Activated CD8-positive, alpha-beta T cell treated with anti-CD3 and anti-CD28 coated beads for 36 hours (primary cell): ENCODE data around the gene C12orf57. TPM values are rescaled to one million over a fixed set of nuclear protein-coding genes. Genes with fewer than 3 reads are reported as not detected.

Source experiments
- ATAC-seq: fragments of 200-7000 bp; cut with Tn5 transposase; one replicate; pipeline ENCODE4 v1.10.0; 2021; ENCODE audit warnings: mild to moderate bottlenecking, moderate library complexity
- CTCF ChIA-PET: fragments of 350-600 bp; sonication (Branson Sonifier 250); formaldehyde crosslinking; loops from one replicate; lab custom pipeline; 2021; ENCODE audit warnings: antibody characterized with exemption; lab: Charles Lee
- POLR2A ChIA-PET: fragments of 350-600 bp; sonication (Branson Sonifier 250); formaldehyde crosslinking; loops from one replicate; lab custom pipeline; 2021; ENCODE audit warnings: antibody characterized with exemption; lab: Charles Lee
- DNase-seq: peaks from one replicate; pipeline ENCODE4 v3.0.0-alpha.2; 2020
- H3K27ac Mint-ChIP-seq: one replicate; pipeline ENCODE4 v1.8.0; 2021; ENCODE audit warnings: mild to moderate bottlenecking, mixed read lengths
- H3K27me3 Mint-ChIP-seq: one replicate; pipeline ENCODE4 v1.8.0; 2021; ENCODE audit warnings: mixed read lengths
- H3K36me3 Mint-ChIP-seq: one replicate; pipeline ENCODE4 v1.8.0; 2021; ENCODE audit warnings: low read depth, mixed read lengths
- H3K4me1 Mint-ChIP-seq: one replicate; pipeline ENCODE4 v1.8.0; 2021; ENCODE audit warnings: low read depth, mixed read lengths
- H3K4me3 Mint-ChIP-seq: one replicate; pipeline ENCODE4 v1.8.0; 2021; ENCODE audit warnings: mild to moderate bottlenecking, moderate library complexity, mixed read lengths
- H3K9me3 Mint-ChIP-seq: one replicate; pipeline ENCODE4 v1.8.0; 2021; ENCODE audit warnings: mixed read lengths
- intact Hi-C: fragments of 100-400 bp; cut with micrococcal nuclease; formaldehyde crosslinking; loops from one replicate; pipeline ENCODE4 v1.10.0; 2022
- total RNA-seq, 2 experiments: library from RNA; stranded (reverse); gene quantifications; one replicate each; pipeline ENCODE4 v1.2.3, GENCODE V29; 2021
- TF ChIP-seq, protein P1 (sequence below): fragments of 200-600 bp; IDR thresholded peaks from one replicate; pipeline ENCODE4 v1.8.0; 2022; ENCODE audit warnings: antibody characterized with exemption, mild to moderate bottlenecking

Gene C12orf57
- total RNA-seq, 2 experiments from 2014 or later = 226 to 244 TPM

DNA sequence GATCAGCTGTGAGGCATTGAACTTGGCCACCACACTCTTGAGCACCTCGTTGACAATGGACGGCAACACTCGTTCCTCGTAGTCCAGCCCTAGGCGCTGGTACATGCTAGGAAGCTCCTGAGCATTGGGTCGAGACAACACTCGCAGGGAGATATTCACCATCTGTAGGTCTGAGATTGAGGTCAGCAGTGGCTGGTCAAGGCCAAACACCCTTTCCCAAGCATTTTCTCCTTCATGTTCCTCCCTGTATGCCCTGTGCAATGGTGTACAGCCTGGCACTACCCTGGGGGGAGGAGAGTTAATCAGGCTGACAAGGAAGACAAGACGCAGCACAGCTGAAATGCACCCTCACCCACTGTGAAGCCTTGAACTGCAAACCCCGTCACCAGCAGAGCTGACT, 24.6 kb downstream of the C12orf57 start:
- Mint-ChIP-seq H3K27ac (peak overlapping the region; percentile 100), H3K4me3 (peak overlapping the region; percentile 99), H3K4me1 (peaks cover 63% of the 10 kb centered on the region), H3K27me3 (no peaks in the 10 kb centered on the region), H3K9me3 (no peaks in the 10 kb centered on the region), H3K36me3 (peaks cover 76% of the 10 kb centered on the region)
- DNase-seq (no peak), ATAC-seq (no peak)
- intact Hi-C loops = no loop called here
- TF ChIP-seq, protein P1, sequence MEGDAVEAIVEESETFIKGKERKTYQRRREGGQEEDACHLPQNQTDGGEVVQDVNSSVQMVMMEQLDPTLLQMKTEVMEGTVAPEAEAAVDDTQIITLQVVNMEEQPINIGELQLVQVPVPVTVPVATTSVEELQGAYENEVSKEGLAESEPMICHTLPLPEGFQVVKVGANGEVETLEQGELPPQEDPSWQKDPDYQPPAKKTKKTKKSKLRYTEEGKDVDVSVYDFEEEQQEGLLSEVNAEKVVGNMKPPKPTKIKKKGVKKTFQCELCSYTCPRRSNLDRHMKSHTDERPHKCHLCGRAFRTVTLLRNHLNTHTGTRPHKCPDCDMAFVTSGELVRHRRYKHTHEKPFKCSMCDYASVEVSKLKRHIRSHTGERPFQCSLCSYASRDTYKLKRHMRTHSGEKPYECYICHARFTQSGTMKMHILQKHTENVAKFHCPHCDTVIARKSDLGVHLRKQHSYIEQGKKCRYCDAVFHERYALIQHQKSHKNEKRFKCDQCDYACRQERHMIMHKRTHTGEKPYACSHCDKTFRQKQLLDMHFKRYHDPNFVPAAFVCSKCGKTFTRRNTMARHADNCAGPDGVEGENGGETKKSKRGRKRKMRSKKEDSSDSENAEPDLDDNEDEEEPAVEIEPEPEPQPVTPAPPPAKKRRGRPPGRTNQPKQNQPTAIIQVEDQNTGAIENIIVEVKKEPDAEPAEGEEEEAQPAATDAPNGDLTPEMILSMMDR = no peak
- POLR2A ChIA-PET = interaction anchor here (0.7 to 11.2 kb wide), 8 partner anchors 10 to 144 kb away, joined by 3 to 198 read pairs (median 12); partner anchors contain the start of genes C12orf57, PTPN6 and RNU7-1
- CTCF ChIA-PET = interaction anchor here (1.0 to 2.7 kb wide), 11 partner anchors 9 to 96 kb away, joined by 3 to 28 read pairs (median 4); partner anchors contain the start of genes C12orf57, PTPN6, RNU7-1 and SPSB2

DNA sequence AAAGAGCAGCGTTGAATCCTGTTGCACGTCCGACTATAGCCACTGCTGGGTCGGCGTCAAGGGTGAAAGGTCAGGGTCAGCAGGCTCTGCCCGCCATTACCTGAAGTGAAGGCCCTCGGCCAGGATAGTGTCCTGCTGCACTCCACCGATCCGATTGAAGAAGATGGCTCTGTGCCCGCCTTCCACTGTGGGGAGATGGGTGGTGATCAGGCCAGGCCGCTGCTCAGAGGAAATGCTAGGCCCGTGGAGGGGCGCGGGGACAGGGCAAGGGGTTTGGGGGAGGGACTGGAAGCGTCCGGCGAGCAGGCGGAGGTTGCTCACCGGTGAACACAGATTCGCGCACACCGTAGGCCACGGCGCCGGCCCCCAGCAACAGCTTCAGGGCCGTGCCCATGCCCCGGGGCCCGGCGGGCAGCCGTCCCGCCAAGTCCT, 26.3 kb downstream of the C12orf57 start:
- CTCF ChIA-PET = interaction anchor here (2.7 kb wide), 1 partner anchor 25 kb away, joined by 28 read pairs; the partner anchor contains the start of genes C12orf57 and RNU7-1
- DNase-seq (no peak), ATAC-seq (peak; percentile 20)
- intact Hi-C loops = no loop called here
- Mint-ChIP-seq H3K36me3 (peaks cover 81% of the 10 kb centered on the region), H3K9me3 (no peaks in the 10 kb centered on the region), H3K4me1 (peaks cover 59% of the 10 kb centered on the region), H3K27ac (peak overlapping the region; percentile 100), H3K4me3 (peak overlapping the region; percentile 99), H3K27me3 (no peaks in the 10 kb centered on the region)
- POLR2A ChIA-PET = interaction anchor here (0.6 to 11.2 kb wide), 4 partner anchors 12 to 29 kb away, joined by 3 to 198 read pairs (median 33); partner anchors contain the start of genes C12orf57, PTPN6 and RNU7-1
- TF ChIP-seq, protein P1 = no peak

DNA sequence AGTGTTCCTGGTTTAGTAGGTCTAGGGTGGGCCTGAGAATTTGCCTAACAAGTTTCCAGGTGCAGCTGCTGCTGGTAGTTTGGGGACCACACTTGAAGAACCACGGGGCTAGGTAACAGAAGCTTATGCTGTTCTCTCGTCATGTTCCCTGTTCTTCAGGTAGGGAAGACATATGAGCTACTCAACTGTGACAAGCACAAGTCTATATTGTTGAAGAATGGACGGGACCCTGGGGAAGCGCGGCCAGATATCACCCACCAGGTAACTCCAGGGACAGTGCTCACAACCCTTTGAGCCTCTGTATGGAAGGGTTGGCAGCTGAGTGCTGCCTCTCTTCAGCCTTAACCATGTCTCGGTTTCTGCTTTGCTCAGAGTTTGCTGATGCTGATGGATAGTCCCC, 30.4 kb downstream of the C12orf57 start:
- ATAC-seq = no peak
- no peaks in the 10 kb centered on the region for H3K27me3 Mint-ChIP-seq
- POLR2A ChIA-PET = interaction anchor here (0.6 to 11.2 kb wide), 13 partner anchors 10 to 187 kb away, joined by 3 to 198 read pairs (median 3); partner anchors contain the start of genes C12orf57, LPCAT3 and RNU7-1
- no peak for DNase-seq
- TF ChIP-seq, protein P1 = no peak
- H3K36me3 Mint-ChIP-seq = peaks cover 76% of the 10 kb centered on the region
- no peak overlapping the region for H3K4me3 Mint-ChIP-seq
- intact Hi-C loops = no loop called here
- CTCF ChIA-PET = interaction anchor here (1.4 to 1.9 kb wide), 3 partner anchors 10 to 140 kb away, joined by 4 to 7 read pairs (median 6); partner anchors contain the start of gene LPCAT3
- peaks cover 36% of the 10 kb centered on the region for H3K4me1 Mint-ChIP-seq
- no peaks in the 10 kb centered on the region for H3K9me3 Mint-ChIP-seq
- H3K27ac Mint-ChIP-seq = peak overlapping the region; percentile 76

DNA sequence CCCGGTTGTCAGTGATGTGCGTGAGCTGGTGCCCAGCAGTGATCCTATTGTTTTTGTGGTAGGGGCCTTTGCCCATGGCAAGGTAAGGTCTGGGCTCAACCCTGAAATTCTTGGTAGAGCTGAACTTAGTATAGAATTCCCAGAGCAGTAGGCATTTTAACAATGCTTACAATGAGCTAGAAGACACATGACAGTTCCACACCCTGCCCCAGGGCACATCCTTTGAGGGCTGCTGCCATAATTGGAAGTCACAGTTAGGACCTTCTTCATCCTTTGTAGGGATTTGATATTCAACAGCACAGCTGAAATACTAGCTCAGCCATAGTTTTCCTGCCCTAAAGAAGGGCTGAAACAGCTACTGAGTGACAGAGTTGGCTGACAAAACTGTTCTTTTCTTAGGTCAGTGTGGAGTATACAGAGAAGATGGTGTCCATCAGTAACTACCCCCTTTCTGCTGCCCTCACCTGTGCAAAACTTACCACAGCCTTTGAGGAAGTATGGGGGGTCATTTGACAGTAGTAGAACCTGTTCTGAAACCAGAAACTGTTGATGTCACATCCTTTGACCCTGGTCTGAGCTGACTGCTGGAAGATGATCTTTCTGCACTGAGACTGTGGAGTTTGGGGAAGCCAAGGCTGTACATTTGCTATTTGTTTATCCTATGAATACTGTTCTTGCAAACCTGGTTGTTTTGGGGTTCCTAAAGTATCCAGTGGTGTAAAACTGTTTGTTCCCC, 31.6 kb downstream of the C12orf57 start:
- peaks cover 71% of the 10 kb centered on the region for H3K36me3 Mint-ChIP-seq
- CTCF ChIA-PET = interaction anchor here (0.8 to 1.9 kb wide), 7 partner anchors 8 to 139 kb away, joined by 3 to 7 read pairs (median 5); partner anchors contain the start of genes C1RL and LPCAT3

More for the DNA sequence above, 31.6 kb downstream of the C12orf57 start:
- Mint-ChIP-seq H3K9me3 (no peaks in the 10 kb centered on the region), H3K27ac (peak overlapping the region; percentile 76), H3K4me3 (no peak overlapping the region), H3K4me1 (peaks cover 34% of the 10 kb centered on the region), H3K27me3 (no peaks in the 10 kb centered on the region)
- TF ChIP-seq, protein P1 = no peak
- POLR2A ChIA-PET = interaction anchor here (1.5 to 11.2 kb wide), 3 partner anchors 35 to 133 kb away, joined by 4 to 198 read pairs (median 12); partner anchors contain the start of genes C12orf57, LPCAT3 and RNU7-1
- intact Hi-C loops = no loop called here
- no peak for ATAC-seq
- DNase-seq = no peak
